Loucy (cell line): Measurements from ENCODE around the gene MAP3K7CL.

Experiments used
- H2AFZ ChIP-seq: fragments of 200-600 bp; sonication (generic); 2 replicates; pipeline ENCODE4 v1.6.0; 2016; ENCODE audit warnings: antibody characterized with exemption, mild to moderate bottlenecking, low read length, moderate library complexity
- H3F3A ChIP-seq: fragments of 200-600 bp; 2 replicates; pipeline ENCODE4 v1.6.0; 2016; ENCODE audit warnings: antibody characterized with exemption, low read depth, mild to moderate bottlenecking
- H3K27me3 ChIP-seq: fragments of 200-600 bp; sonication (generic); 2 replicates; pipeline ENCODE4 v1.6.1; 2014; ENCODE audit warnings: low read length, mild to moderate bottlenecking; ENCODE audit not compliant: insufficient read depth, poor library complexity, severe bottlenecking
- H3K36me3 ChIP-seq: fragments of 200-600 bp; sonication (generic); 2 replicates; pipeline ENCODE4 v1.6.1; 2016; ENCODE audit warnings: low read length; ENCODE audit not compliant: insufficient read depth
- H3K4me1 ChIP-seq: fragments of 200-600 bp; sonication (generic); 2 replicates; pipeline ENCODE4 v1.5.1; 2014; ENCODE audit warnings: low read length, mild to moderate bottlenecking; ENCODE audit not compliant: insufficient read depth, poor library complexity, severe bottlenecking
- H3K4me2 ChIP-seq: fragments of 200-600 bp; sonication (generic); 2 replicates; pipeline ENCODE4 v1.6.0; 2014; ENCODE audit warnings: antibody characterized with exemption, low read length, low read depth, mild to moderate bottlenecking; ENCODE audit not compliant: poor library complexity, severe bottlenecking
- H3K4me3 ChIP-seq: fragments of 200-600 bp; sonication (generic); 2 replicates; pipeline ENCODE4 v1.5.1; 2014; ENCODE audit warnings: low read length, mild to moderate bottlenecking, mixed read lengths; ENCODE audit not compliant: poor library complexity, severe bottlenecking
- H3K79me2 ChIP-seq: fragments of 200-600 bp; sonication (generic); 2 replicates; pipeline ENCODE4 v1.6.1; 2014; ENCODE audit warnings: low read length; ENCODE audit not compliant: insufficient read depth
- H3K9ac ChIP-seq: fragments of 200-600 bp; sonication (generic); 2 replicates; pipeline ENCODE4 v1.6.0; 2014; ENCODE audit warnings: mild to moderate bottlenecking, low read depth, low read length, moderate library complexity; ENCODE audit not compliant: poor library complexity, severe bottlenecking
- H3K9me2 ChIP-seq: fragments of 200-600 bp; sonication (generic); replicated peaks from 2 replicates; pipeline ENCODE4 v1.6.1; 2016; ENCODE audit warnings: low read depth, low read length, mixed read lengths
- H3K9me3 ChIP-seq: fragments of 200-600 bp; sonication (generic); 2 replicates; pipeline ENCODE4 v1.6.1; 2014; ENCODE audit warnings: mild to moderate bottlenecking, antibody characterized with exemption, low read length, low read depth; ENCODE audit not compliant: insufficient read depth
- H4K20me1 ChIP-seq: fragments of 200-600 bp; sonication (generic); 2 replicates; pipeline ENCODE4 v1.6.0; 2014; ENCODE audit warnings: antibody characterized with exemption, low read length, mild to moderate bottlenecking; ENCODE audit not compliant: insufficient read depth, poor library complexity, severe bottlenecking
- CTCF ChIP-seq: fragments of 200-600 bp; sonication (generic); conservative IDR thresholded peaks from 2 replicates; pipeline ENCODE4 v1.5.1; 2014; ENCODE audit warnings: mild to moderate bottlenecking, antibody characterized with exemption, low read length
- EZH2phosphoT487 ChIP-seq: fragments of 200-600 bp; IDR thresholded peaks from 2 replicates; pipeline ENCODE4 v1.6.1; 2018; ENCODE audit warnings: antibody characterized with exemption, mild to moderate bottlenecking, moderate library complexity, borderline replicate concordance

The MAP3K7CL gene

GRCh38 chr21:29102791-29103257 lies 27.6 kb upstream of the MAP3K7CL start:
- no peak overlapping the region for H3K4me2 ChIP-seq
- no peaks in the 10 kb centered on the region for H3K9me2 ChIP-seq
- H3K36me3 ChIP-seq = no peaks in the 10 kb centered on the region
- H3K9ac ChIP-seq = no peak overlapping the region
- no peaks in the 10 kb centered on the region for H3K9me3 ChIP-seq
- no peaks in the 10 kb centered on the region for H3K79me2 ChIP-seq
- no peaks in the 10 kb centered on the region for H3K27me3 ChIP-seq
- H3F3A ChIP-seq = no peaks in the 10 kb centered on the region
- TF ChIP-seq CTCF = no peak
- TF ChIP-seq EZH2phosphoT487 = no peak
- H2AFZ ChIP-seq = no peak overlapping the region
- no peaks in the 10 kb centered on the region for H3K4me1 ChIP-seq
- H3K4me3 ChIP-seq = no peak overlapping the region
- no peaks in the 10 kb centered on the region for H4K20me1 ChIP-seq

GRCh38 chr21:29104239-29104708 lies 26.2 kb upstream of the MAP3K7CL start:
- H3K27me3 ChIP-seq = no peaks in the 10 kb centered on the region
- TF ChIP-seq EZH2phosphoT487 (no peak), CTCF (no peak)
- no peaks in the 10 kb centered on the region for H3K79me2 ChIP-seq
- H3F3A ChIP-seq = no peaks in the 10 kb centered on the region
- no peaks in the 10 kb centered on the region for H3K9me3 ChIP-seq
- no peaks in the 10 kb centered on the region for H4K20me1 ChIP-seq
- no peaks in the 10 kb centered on the region for H3K4me1 ChIP-seq
- H3K36me3 ChIP-seq = no peaks in the 10 kb centered on the region
- no peak overlapping the region for H2AFZ ChIP-seq
- no peak overlapping the region for H3K4me3 ChIP-seq
- no peak overlapping the region for H3K4me2 ChIP-seq
- no peaks in the 10 kb centered on the region for H3K9me2 ChIP-seq
- H3K9ac ChIP-seq = no peak overlapping the region

DNA sequence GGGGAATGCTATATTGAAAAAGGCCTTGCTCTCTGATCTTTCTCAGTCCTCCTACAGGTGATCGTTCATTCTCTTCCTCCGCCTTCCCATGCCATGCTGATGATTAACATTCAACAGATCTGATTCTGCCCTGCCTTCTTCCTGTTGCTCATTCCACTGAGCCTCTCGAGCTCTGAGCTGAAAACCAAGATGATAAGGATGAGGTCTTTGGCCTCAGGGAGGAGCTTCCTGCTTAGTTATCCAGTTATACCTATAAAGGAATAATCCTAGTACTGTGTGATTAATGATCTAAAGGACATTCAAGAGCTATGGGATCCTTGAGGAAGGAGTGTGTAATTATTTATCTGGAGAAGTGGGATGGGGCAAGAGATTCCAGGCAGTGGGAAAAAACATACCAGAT lies 25.2 kb upstream of the MAP3K7CL start:
- Histone ChIP-seq H2AFZ (no peak overlapping the region), H3K9ac (no peak overlapping the region), H3K27me3 (no peaks in the 10 kb centered on the region), H3K9me2 (no peaks in the 10 kb centered on the region), H3K79me2 (no peaks in the 10 kb centered on the region), H3K4me2 (no peak overlapping the region), H3K9me3 (no peaks in the 10 kb centered on the region), H3F3A (no peaks in the 10 kb centered on the region), H3K4me1 (no peaks in the 10 kb centered on the region), H4K20me1 (no peaks in the 10 kb centered on the region), H3K4me3 (no peak overlapping the region), H3K36me3 (no peaks in the 10 kb centered on the region)
- TF ChIP-seq EZH2phosphoT487 = no peak
- no peak for TF ChIP-seq CTCF
